HG02610 (cell line): Measurements from ENCODE around the gene SPTLC2.
A peak's percentile ranks its signal among the peaks of the same experiment; 100 is the strongest.
"Not testable (repeated sequence)": the region's sequence is repeated elsewhere in the genome, so short reads cannot be mapped to it uniquely, and the experiment has no call there.

Source experiments
- ATAC-seq: cut with Tn5 transposase; IDR thresholded peaks from one replicate; pipeline ENCODE4 v1.9.1; 2021; ENCODE audit warnings: mild to moderate bottlenecking, moderate library complexity; ENCODE audit not compliant: unreplicated experiment

The SPTLC2 gene

GRCh38 chr14:77554816-77555599 lies 61.4 kb downstream of the SPTLC2 start:
- peak; percentile 13 for ATAC-seq

- peak; percentile 84 for ATAC-seq
Measured at GRCh38 chr14:77554207-77554606, 62.2 kb downstream of the SPTLC2 start.

DNA sequence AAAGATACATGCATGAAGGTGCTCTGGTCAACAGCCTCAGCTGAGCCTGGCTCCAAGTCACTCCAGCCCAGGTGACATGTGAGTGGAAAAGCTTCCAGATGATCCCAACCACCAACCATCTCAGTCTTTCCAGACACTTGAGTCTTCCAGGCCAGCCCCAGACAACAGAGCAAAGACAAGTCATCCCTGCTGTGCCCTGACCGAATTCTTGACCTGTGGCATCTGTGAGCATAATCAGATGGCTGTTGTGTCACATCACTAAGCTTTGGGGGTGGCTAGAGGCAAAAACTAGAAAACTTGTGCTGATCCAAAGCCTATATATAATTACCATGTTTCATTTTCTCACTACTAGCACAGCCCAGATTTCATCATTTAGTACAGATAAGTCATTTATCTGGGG lies 67.0 kb downstream of the SPTLC2 start:
- ATAC-seq, result no peak

DNA sequence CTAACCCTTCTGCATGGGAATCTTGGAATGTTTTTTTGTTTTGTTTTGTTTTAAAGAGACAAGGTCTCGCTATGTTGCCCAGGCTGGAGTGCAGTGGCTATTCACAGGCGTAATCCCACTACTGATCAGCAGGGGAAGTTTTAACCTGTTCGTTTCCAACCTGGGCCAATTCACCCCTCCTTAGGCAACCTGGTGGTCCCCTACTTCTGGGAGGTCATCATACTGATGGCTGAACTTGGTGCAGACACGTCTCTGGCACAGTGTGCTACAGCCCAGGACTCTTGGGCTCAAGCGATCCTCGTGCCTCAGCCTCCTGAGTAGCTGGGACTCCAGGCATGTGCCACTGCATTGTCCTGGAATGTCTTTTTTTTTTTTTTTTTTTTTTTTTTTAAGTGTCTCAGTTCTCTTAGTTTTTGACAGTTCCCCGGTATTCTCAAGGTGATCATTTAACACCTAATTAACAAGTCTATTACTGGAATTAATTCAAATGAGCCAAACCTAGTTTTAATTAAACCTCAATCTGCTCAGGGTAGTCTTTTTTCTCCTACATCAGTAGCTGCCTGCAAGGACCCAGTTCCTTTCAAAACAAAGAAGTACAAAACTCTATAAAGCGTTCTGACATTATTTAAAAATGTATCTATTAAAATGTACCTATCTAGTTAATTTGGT lies 68.8 kb downstream of the SPTLC2 start:
- no peak for ATAC-seq

DNA sequence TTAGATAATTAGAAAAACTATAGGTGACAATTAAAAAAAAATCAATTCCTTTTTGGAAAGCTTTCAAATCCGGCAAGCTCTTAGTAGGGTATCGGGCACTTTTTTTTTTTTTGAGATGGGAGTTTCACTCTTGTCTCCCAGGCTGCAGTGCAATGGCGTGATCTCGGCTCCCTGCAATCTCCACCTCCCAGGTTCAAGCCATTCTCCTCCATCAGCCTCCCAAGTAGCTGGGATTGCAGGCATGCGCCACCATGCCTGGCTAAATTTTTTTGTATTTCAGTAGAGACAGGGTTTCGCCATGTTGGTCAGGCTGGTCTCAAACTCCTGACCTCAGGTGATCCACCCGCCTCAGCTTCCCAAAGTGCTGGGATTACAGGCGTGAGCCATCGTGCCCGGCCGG lies 71.3 kb downstream of the SPTLC2 start:
- not testable (repeated sequence) for ATAC-seq

DNA sequence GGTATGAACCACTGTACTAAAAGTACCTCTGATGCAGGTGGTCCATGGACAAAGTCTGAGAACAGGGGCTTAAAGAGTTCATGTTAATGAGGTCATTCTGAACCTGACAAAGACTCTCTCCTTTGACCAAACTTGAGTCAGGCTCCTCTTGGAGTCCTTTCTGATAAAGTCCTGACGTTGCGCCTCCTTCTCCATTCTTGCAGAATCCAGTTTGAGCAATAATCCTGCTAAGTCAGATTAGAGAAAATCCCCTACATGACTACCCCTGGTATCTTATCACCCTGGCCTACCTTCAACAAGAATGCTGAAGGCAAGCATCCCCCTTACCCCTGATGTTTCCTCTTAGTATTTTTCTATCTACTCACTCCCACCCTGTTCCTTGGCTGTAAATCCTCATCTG lies 71.9 kb downstream of the SPTLC2 start:
- ATAC-seq, result no peak

- ATAC-seq, result no peak
Measured at GRCh38 chr14:77543637-77544334, 72.7 kb downstream of the SPTLC2 start.

DNA sequence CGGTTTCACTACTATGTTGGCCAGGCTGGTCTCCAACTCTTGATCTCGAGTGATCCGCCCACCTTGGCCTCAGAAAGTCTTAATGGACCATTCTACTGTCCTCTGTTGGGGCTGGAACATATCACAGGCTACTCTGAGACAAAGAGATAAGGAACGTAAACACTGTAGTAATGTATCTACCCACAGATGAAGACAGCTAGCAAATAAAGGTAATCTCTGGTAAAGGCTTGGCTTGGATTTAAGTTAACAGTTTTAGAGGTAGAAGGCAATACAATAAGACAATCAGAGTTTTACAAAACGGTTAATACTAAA lies 73.2 kb downstream of the SPTLC2 start:
- ATAC-seq, result no peak

DNA sequence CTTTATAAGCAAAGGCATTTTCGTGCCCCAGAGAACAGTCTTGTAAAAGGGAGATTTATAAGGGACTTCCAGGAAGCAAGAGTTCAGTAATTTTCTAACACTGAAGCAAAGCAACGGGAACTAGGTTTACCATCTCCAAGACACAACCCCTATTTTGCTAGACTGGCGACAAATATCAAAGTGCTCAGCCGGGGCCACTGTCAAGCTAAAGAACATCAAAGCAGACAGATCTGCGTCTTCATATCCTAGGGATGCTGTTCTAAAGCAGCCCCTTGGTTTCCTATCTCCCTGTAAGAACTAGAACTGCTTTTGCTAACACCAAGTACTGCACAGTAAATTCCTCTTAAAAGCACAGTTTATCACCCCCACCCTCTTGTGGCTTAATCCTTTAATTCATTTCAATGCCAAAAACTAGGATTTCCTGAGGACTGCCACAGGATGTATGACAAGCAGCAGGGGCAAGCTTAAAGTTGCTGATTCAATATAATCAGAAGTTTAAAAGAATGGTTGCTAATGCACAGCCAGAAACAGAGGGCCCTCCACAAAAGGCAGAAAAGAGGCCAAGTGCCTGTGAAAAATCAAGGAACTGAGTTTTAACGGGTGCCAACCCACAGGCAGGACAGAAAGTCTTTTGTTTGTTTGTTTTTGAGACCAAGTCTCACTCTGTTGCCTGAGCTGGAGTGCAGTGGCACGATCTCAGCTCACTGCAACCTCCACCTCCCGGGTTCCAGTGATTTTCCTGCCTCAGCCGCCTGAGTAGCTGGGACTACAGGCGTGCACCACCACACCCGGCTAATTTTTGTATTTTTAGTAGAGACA lies 73.8 kb downstream of the SPTLC2 start:
- peak; percentile 50 for ATAC-seq

DNA sequence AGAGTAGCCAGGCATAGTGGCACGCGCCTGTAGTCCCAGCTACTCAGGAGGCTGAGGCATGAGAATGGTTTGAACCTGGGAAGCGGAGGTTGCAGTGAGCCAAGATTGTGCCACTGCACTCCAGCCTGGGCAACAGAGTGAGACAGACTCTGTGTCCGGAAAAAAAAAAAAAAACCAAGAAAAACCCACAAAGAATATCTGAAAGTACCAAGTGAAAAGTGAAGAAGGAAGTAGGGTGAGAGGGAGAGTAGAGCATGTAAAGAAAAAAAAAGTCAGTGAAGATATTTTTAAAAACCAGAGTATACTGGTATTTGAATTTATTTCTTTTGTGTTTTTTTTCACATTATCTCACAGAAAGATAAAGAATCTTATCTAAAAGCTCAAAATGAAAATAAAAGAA lies 74.5 kb downstream of the SPTLC2 start:
- ATAC-seq, result peak; percentile 78

- not testable (repeated sequence) for ATAC-seq
Measured at GRCh38 chr14:77536951-77537350, 79.5 kb downstream of the SPTLC2 start.

- ATAC-seq, result no peak
Measured at GRCh38 chr14:77531071-77531470, 85.4 kb downstream of the SPTLC2 start.

GRCh38 chr14:77529963-77530362 lies 86.5 kb downstream of the SPTLC2 start:
- no peak for ATAC-seq

GRCh38 chr14:77529213-77529612 lies 87.2 kb downstream of the SPTLC2 start:
- no peak for ATAC-seq

- not testable (repeated sequence) for ATAC-seq
Measured at GRCh38 chr14:77528701-77529100, 87.7 kb downstream of the SPTLC2 start.

- ATAC-seq, result no peak
Measured at GRCh38 chr14:77526266-77526665, 90.2 kb downstream of the SPTLC2 start.

- ATAC-seq, result no peak
Measured at GRCh38 chr14:77524536-77524935, 91.9 kb downstream of the SPTLC2 start.

- ATAC-seq, result no peak
Measured at GRCh38 chr14:77523109-77523508, 93.3 kb downstream of the SPTLC2 start.

DNA sequence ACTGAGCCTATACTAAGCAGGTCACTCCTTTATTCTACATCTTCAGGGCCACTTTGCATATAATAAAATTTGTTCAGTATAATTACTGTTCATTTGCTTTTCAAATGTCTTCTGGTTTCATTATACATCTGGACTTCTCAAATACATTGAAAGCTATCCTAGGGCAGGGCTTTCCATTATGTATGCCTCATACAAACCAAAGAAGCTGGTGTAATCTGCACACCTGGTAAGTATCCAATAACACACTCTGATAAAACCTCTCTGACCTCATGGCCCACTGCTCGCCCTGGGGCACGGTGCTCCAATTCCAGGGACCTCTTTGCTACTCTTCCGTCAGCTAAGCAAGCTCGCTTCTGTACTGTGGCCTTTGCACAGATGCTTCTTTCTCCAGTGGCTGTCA lies 95.9 kb downstream of the SPTLC2 start:
- no peak for ATAC-seq

DNA sequence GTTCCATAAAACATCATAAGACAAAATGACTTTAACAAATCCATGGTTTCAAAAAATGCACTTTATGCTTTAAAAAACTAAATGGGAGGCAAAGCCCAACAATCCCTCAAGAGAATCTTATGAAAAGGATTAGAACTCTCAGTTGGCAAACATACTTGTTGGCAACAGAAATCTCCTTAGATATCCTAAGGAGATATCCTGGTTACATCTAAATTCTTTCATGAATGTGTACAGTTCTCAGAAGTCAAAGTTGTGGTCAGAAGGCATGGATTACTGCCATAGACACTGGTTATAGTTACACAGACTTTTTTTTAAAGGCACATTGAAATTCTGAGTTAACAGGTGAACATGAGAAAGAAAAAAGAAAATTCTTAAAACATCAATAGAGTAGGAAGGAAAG lies 100.3 kb downstream of the SPTLC2 start:
- no peak for ATAC-seq

DNA sequence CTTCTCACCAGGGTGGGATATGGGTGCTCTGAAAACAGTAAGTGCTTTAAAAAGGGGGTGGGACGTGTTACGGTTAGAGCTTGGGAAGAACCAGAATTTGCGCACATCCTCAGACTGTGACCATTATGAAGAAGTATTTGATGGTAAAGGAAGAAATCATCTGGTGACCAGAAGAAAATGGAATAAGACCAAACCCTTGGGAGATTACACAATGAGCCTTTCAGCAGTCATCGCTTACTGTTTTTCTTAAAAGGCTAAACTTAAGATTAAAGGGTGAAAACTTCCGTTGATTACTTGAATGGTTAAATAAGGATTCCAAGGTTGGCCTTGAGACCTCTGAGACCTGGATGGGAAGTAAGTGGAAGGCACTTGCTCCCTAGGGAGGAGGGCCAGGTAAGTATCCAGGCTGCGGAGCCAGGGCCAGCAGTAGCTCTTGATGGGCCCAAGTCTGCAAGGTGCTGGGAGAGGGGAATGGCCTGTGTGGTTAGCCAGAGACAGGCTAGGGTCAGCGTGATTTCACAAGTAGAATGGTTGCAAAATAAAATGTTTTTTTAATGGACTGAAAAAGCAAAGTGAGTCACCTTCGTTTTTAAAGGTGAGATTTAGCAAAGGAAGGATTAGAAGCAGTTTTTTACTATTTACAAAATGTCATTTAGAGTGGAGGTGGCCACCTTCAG lies 104.8 kb downstream of the SPTLC2 start:
- no peak for ATAC-seq
